Kidney (tissue), 14 donors: Measurements from ENCODE around the gene TOMM7. TPM values are rescaled to one million over a fixed set of nuclear protein-coding genes. Genes with fewer than 3 reads are reported as not detected.
A peak's percentile ranks its signal among the peaks of the same experiment; 100 is the strongest.

Experiments
- DNase-seq, 5 donors: peaks; one replicate each; pipeline ENCODE4 v3.0.0-alpha.2; 2013 to 2020
- FAIRE-seq: peaks from 2 replicates; lab custom pipeline; 2012; peaks lifted over from hg19 to GRCh38; lab: Jason Lieb, UNC
- H3K27ac ChIP-seq, 2 donors: one replicate each; pipeline ENCODE4 v1.7.0; 2013; ENCODE audit warnings: low read depth in 2 of 2, low read length in 2 of 2, inconsistent platforms in 1 of 2
- H3K27me3 ChIP-seq: one replicate; pipeline ENCODE4 v1.7.1; 2013; ENCODE audit warnings: low read length, inconsistent platforms; ENCODE audit not compliant: control insufficient read depth, insufficient read depth
- H3K36me3 ChIP-seq, 3 donors: one replicate each; pipeline versions ENCODE4 v1.7.0 to v1.7.1; 2013; ENCODE audit warnings: low read length in 3 of 3, control low read depth in 1 of 3, inconsistent platforms in 1 of 3; ENCODE audit not compliant: insufficient read depth in 3 of 3, control insufficient read depth in 2 of 3
- H3K4me1 ChIP-seq, 3 donors: one replicate each; pipeline versions ENCODE4 v1.7.0 to v1.7.1; 2013; ENCODE audit warnings: low read length in 3 of 3, inconsistent platforms in 1 of 3, low read depth in 1 of 3; ENCODE audit not compliant: control insufficient read depth in 2 of 3, insufficient read depth in 2 of 3
- H3K4me3 ChIP-seq, 3 donors: one replicate each; pipeline versions ENCODE4 v1.7.0 to v1.8.1; 2013; ENCODE audit warnings: low read length in 3 of 3, control low read depth in 1 of 3, inconsistent platforms in 1 of 3
- H3K9ac ChIP-seq, 3 donors: one replicate each; pipeline versions ENCODE4 v1.7.0 to v1.7.1; 2013; ENCODE audit warnings: low read length in 3 of 3, control low read depth in 1 of 3, inconsistent platforms in 1 of 3
- H3K9me3 ChIP-seq, 3 donors: one replicate each; pipeline versions ENCODE4 v1.7.0 to v1.7.1; 2013; ENCODE audit warnings: low read length in 3 of 3, control low read depth in 1 of 3, inconsistent platforms in 1 of 3; ENCODE audit not compliant: control insufficient read depth in 2 of 3, insufficient read depth in 1 of 3
- CTCF ChIP-seq: IDR thresholded peaks from 3 replicates; pipeline ENCODE4 v1.5.1; 2012; ENCODE audit warnings: mild to moderate bottlenecking, moderate library complexity, borderline replicate concordance; ENCODE audit not compliant: insufficient read depth; ENCODE audit errors: extremely low read depth
- intact Hi-C: fragments of 100-400 bp; cut with DNase I; formaldehyde crosslinking; loops from one replicate; pipeline ENCODE4 v1.11.1; 2022
- polyA plus RNA-seq: library from polyadenylated mRNA; stranded (reverse); fragments of 350-450 nt; fragmentation: Illumina TruSeq; extraction: RNeasy Lipid Tissue Mini Kit (QIAGEN cat#74804); gene quantifications from one replicate; pipeline ENCODE4 v1.2.3, GENCODE V29; 2014; ENCODE audit warnings: low read depth, low replicate concordance; ENCODE audit not compliant: insufficient read depth
- total RNA-seq: library from RNA; stranded (reverse); fragmentation: NEBNext Ultra II Directional; extraction: Animal tissue kit (Norgen Biotek cat#: 25700); gene quantifications from one replicate; pipeline ENCODE4 v1.2.1, GENCODE V29; 2021
- donor health status: control.
- donor health status: control.
- donor health status: control.
- donor health status: control.
- donor health status: control.
- donor health status: DM: yes; HTN: yes; CAD: no.
- donor health status: Normal renal cell carcinoma (clear cell type).

Gene TOMM7
- total and polyA plus RNA-seq, 2 donors from 2014 or later, result 253 to 1,227 TPM

DNA sequence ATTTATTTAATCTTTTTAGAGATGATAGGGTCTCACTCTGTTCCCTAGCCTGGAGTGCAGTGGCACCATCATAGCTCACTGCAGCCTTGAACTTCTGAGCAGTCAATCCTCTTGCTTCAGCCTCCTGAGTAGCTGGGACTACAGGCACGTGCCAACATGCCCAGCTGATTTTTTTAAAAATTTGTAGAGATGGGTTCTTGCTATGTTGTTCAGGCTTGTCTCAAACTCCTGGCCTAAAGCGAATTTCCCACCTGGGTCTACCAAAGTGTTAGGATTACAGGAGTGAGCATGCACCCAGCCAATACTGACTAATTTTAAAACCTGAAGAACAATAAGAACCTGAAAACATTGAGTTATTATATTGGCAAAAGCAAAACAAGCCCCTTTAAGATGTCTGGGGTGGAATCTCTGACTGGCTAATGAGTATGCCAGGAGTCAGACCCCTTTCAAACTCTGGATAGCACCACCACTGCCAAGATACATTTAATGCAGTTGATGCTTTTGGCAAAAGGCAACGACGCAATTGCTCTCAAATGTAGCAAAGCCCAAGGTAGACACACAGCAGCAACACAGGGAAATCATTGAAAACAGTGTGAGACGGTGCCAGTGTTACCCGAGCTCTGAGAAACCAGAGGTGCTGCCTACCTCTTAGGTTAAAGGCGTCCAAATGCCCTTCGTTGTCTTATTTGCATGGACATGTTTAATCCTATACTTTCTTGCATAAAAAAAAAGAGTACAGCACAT, 40.7 kb upstream of the TOMM7 start:
- no peak for TF ChIP-seq CTCF
- no peak for FAIRE-seq
- Histone ChIP-seq H3K4me3 (no peak overlapping the region), H3K27me3 (no peaks in the 10 kb centered on the region), H3K9me3 (no peaks in the 10 kb centered on the region), H3K9ac (no peak overlapping the region), H3K36me3 (peaks cover 0 to 4% (median 0%) of the 10 kb centered on the region in 3 donors), H3K4me1 (peaks cover 0 to 4% (median 0%) of the 10 kb centered on the region in 3 donors), H3K27ac (no peak overlapping the region)
- no peak for DNase-seq
- intact Hi-C loops, result no loop called here

- no peaks in the 10 kb centered on the region for H3K9me3 ChIP-seq
- DNase-seq, result no peak
- FAIRE-seq, result no peak
- intact Hi-C loops, result no loop called here
- no peak overlapping the region for H3K9ac ChIP-seq
- no peak overlapping the region for H3K4me3 ChIP-seq
- no peak overlapping the region for H3K27ac ChIP-seq
- peaks cover 0 to 4% (median 0%) of the 10 kb centered on the region in 3 donors for H3K4me1 ChIP-seq
- H3K36me3 ChIP-seq, result peaks cover 0 to 4% (median 0%) of the 10 kb centered on the region in 3 donors
- no peaks in the 10 kb centered on the region for H3K27me3 ChIP-seq
- TF ChIP-seq CTCF, result no peak
Measured at GRCh38 chr7:22861576-22861975, 38.9 kb upstream of the TOMM7 start.

GRCh38 chr7:22860784-22861482, 38.3 kb upstream of the TOMM7 start:
- Histone ChIP-seq H3K9ac (no peak overlapping the region), H3K27ac (no peak overlapping the region), H3K27me3 (no peaks in the 10 kb centered on the region), H3K4me1 (peaks cover 0 to 4% (median 0%) of the 10 kb centered on the region in 3 donors), H3K36me3 (peaks cover 0 to 4% (median 0%) of the 10 kb centered on the region in 3 donors), H3K9me3 (no peaks in the 10 kb centered on the region), H3K4me3 (no peak overlapping the region)
- peak; percentile 37 for TF ChIP-seq CTCF
- intact Hi-C loops, result no loop called here
- DNase-seq (no peak), FAIRE-seq (no peak)
